B cell (primary cell): ENCODE results near the gene DMXL1. TPM values are rescaled to one million over a fixed set of nuclear protein-coding genes. Genes with fewer than 3 reads are reported as not detected.

ENCODE experiments used
- ATAC-seq: fragments of 200-7000 bp; cut with Tn5 transposase; one replicate; pipeline ENCODE4 v1.10.0; 2021; ENCODE audit warnings: low read depth, mild to moderate bottlenecking, moderate number of reproducible peaks, moderate library complexity
- CTCF ChIA-PET: fragments of 350-600 bp; sonication (Branson Sonifier 250); formaldehyde crosslinking; loops from one replicate; lab custom pipeline; 2021; ENCODE audit warnings: antibody characterized with exemption, inconsistent platforms; lab: Charles Lee
- POLR2A ChIA-PET: fragments of 350-600 bp; sonication (Branson Sonifier 250); formaldehyde crosslinking; loops from one replicate; lab custom pipeline; 2021; ENCODE audit warnings: antibody characterized with exemption; lab: Charles Lee
- DNase-seq: peaks from one replicate; pipeline ENCODE4 v3.0.0; 2013
- H2AFZ ChIP-seq: 2 replicates; pipeline ENCODE4 v1.6.1; 2012; ENCODE audit warnings: mild to moderate bottlenecking, low read depth, low read length; ENCODE audit not compliant: insufficient read depth, poor library complexity, severe bottlenecking
- H3K27ac ChIP-seq, 2 donors: 1 replicate in 1 of 2; 2 replicates in 1 of 2; pipeline ENCODE4 v1.5.1; 2012 to 2013; ENCODE audit warnings: low read length in 2 of 2, mild to moderate bottlenecking in 2 of 2, moderate library complexity in 1 of 2
- H3K27me3 ChIP-seq, 4 experiments: fragments of 200-600 bp in 1 of 4; sonication (generic) in 1 of 4; replicated peaks in 1 of 4; 1 replicate in 2 of 4; 2 replicates in 2 of 4; pipeline versions ENCODE4 v1.6.1 to v1.7.0; 2013 to 2016; ENCODE audit warnings: low read length in 3 of 4, mild to moderate bottlenecking in 2 of 4, mixed read lengths in 1 of 4, moderate library complexity in 1 of 4; ENCODE audit not compliant: insufficient read depth in 4 of 4, control insufficient read depth in 3 of 4; ENCODE audit errors: control extremely low read depth in 1 of 4
- H3K36me3 ChIP-seq, 2 experiments: replicated peaks in 1 of 2; 1 replicate in 1 of 2; 2 replicates in 1 of 2; pipeline versions ENCODE4 v1.6.1 to v1.7.1; 2013; ENCODE audit warnings: low read length in 1 of 2; ENCODE audit not compliant: insufficient read depth in 2 of 2, control insufficient read depth in 1 of 2; ENCODE audit errors: control extremely low read depth in 1 of 2, extremely low read depth in 1 of 2
- H3K4me1 ChIP-seq, 2 donors: fragments of 200-600 bp in 1 of 2; sonication (generic) in 1 of 2; 1 replicate in 1 of 2; 2 replicates in 1 of 2; pipeline versions ENCODE4 v1.5.1 to v1.6.1; 2013 to 2017; ENCODE audit warnings: low read length in 2 of 2; ENCODE audit not compliant: control insufficient read depth in 2 of 2, insufficient read depth in 2 of 2
- H3K4me2 ChIP-seq: replicated peaks from 2 replicates; pipeline ENCODE3; 2012; ENCODE audit warnings: mild to moderate bottlenecking, low read depth, low read length; ENCODE audit not compliant: poor library complexity, severe bottlenecking
- H3K4me3 ChIP-seq, 5 experiments: fragments of 200-600 bp in 1 of 5; sonication (generic) in 1 of 5; 1 replicate in 3 of 5; 2 replicates in 2 of 5; pipeline versions ENCODE4 v1.5.1 to v1.7.0; 2011 to 2016; ENCODE audit warnings: low read length in 4 of 5, mild to moderate bottlenecking in 4 of 5, low read depth in 2 of 5, control low read depth in 1 of 5, moderate library complexity in 1 of 5; ENCODE audit not compliant: insufficient read depth in 1 of 5; ENCODE audit errors: control extremely low read depth in 1 of 5, extremely low read depth in 1 of 5
- H3K79me2 ChIP-seq: fragments of 200-600 bp; sonication (generic); one replicate; pipeline ENCODE4 v1.6.0; 2016; ENCODE audit warnings: low read length; ENCODE audit not compliant: control insufficient read depth, insufficient read depth
- H3K9ac ChIP-seq: fragments of 200-600 bp; sonication (generic); 2 replicates; pipeline ENCODE4 v1.6.1; 2017; ENCODE audit warnings: mild to moderate bottlenecking, low read length, moderate library complexity
- H3K9me3 ChIP-seq, 3 donors: one replicate each; pipeline versions ENCODE4 v1.6.1 to v1.7.1; 2013; ENCODE audit warnings: low read length in 2 of 3; ENCODE audit not compliant: control insufficient read depth in 2 of 3, insufficient read depth in 1 of 3; ENCODE audit errors: control extremely low read depth in 1 of 3
- H4K20me1 ChIP-seq: 2 replicates; pipeline ENCODE4 v1.6.0; 2012; ENCODE audit warnings: mild to moderate bottlenecking, low read length; ENCODE audit not compliant: insufficient read depth, control insufficient read depth, poor library complexity, severe bottlenecking
- H3K27ac Mint-ChIP-seq: one replicate; pipeline ENCODE4 v1.8.0; 2021; ENCODE audit warnings: mixed read lengths
- H3K27me3 Mint-ChIP-seq: one replicate; pipeline ENCODE4 v1.8.0; 2021; ENCODE audit warnings: mixed read lengths
- H3K4me1 Mint-ChIP-seq: one replicate; pipeline ENCODE4 v1.8.0; 2021; ENCODE audit warnings: mixed read lengths
- H3K4me3 Mint-ChIP-seq: one replicate; pipeline ENCODE4 v1.8.0; 2021; ENCODE audit warnings: mixed read lengths
- H3K9me3 Mint-ChIP-seq: one replicate; pipeline ENCODE4 v1.8.0; 2022; ENCODE audit warnings: mixed read lengths; ENCODE audit not compliant: insufficient read depth
- EZH2 ChIP-seq: IDR thresholded peaks from 2 replicates; pipeline ENCODE4 v1.6.1; 2012; ENCODE audit warnings: borderline replicate concordance, low read depth, mild to moderate bottlenecking, moderate library complexity, low read length; ENCODE audit not compliant: insufficient read depth, poor library complexity, severe bottlenecking
- WGBS: methylation state at CpG from one replicate; pipeline ENCODE4 v1.1.5; 2013; ENCODE audit warnings: missing lambda C conversion rate; ENCODE audit not compliant: insufficient coverage; 5-methylcytosine and 5-hydroxymethylcytosine counted together
- intact Hi-C: fragments of 100-400 bp; cut with micrococcal nuclease; formaldehyde crosslinking; loops from one replicate; pipeline ENCODE4 v1.10.0; 2022
- polyA plus RNA-seq: library from polyadenylated mRNA; depleted of rRNA; stranded (reverse); fragments of >200 nt; gene quantifications from 2 replicates; pipeline ENCODE4 v1.2.3, GENCODE V29; 2012
- total RNA-seq, 2 donors: library from RNA; stranded (reverse); fragments of 120-200 nt in 1 of 2; gene quantifications; 1 replicate in 1 of 2; 2 replicates in 1 of 2; pipeline versions ENCODE4 v1.2.3 to v1.2.4, GENCODE V29; 2013 to 2022
- TF ChIP-seq, protein P1 (sequence below): fragments of 200-600 bp; IDR thresholded peaks from one replicate; pipeline ENCODE4 v1.8.0; 2022; ENCODE audit warnings: antibody characterized with exemption, mild to moderate bottlenecking

The DMXL1 gene
- total and polyA plus RNA-seq, 2 donors (not counting 1 experiment from before 2014, with no cell fraction given): 37.9 to 129 TPM

DNA sequence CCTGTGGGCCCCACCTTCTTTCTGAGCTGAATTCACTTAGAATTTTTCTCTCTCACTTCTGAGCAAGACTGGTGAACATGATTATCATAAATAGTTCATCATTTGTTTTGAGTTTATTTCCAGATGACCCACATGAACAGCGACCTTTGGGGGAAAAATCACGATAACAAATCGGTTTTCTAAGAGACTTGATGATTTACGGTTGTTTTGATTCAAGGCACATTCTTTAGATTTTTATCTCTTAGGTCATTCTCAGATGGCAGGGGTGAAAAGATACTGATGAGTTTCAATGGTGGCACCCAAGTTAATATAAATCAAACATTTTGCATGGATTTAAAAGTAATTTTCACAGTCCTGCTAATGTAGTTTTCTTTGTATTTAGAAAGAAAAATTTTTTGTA is 95.1 kb downstream of the DMXL1 start:
- Histone ChIP-seq H3K9ac (no peak overlapping the region), H2AFZ (no peak overlapping the region), H3K79me2 (no peaks in the 10 kb centered on the region), H3K36me3 (peaks cover 0 to 50% of the 10 kb centered on the region in 2 experiments), H3K27ac (no peak overlapping the region), H3K4me3 (no peak overlapping the region), H4K20me1 (no peaks in the 10 kb centered on the region), H3K4me1 (no peaks in the 10 kb centered on the region), H3K9me3 (no peaks in the 10 kb centered on the region), H3K4me2 (no peak overlapping the region), H3K27me3 (no peaks in the 10 kb centered on the region)
- Mint-ChIP-seq H3K9me3 (no peaks in the 10 kb centered on the region), H3K4me3 (no peak overlapping the region), H3K27me3 (no peaks in the 10 kb centered on the region), H3K27ac (no peak overlapping the region), H3K4me1 (peaks cover 2% of the 10 kb centered on the region)
- intact Hi-C loops: no loop called here
- ChIA-PET CTCF (interaction anchor here (0.6 kb wide), 1 partner anchor 43 kb away, joined by 3 read pairs; no protein-coding TSS in a partner anchor), POLR2A (no interaction called here)
- DNase-seq: no peak
- no CpG with 5 or more reads among the region's 4 CpGs for WGBS
- ATAC-seq: no peak
- TF ChIP-seq, protein P1, sequence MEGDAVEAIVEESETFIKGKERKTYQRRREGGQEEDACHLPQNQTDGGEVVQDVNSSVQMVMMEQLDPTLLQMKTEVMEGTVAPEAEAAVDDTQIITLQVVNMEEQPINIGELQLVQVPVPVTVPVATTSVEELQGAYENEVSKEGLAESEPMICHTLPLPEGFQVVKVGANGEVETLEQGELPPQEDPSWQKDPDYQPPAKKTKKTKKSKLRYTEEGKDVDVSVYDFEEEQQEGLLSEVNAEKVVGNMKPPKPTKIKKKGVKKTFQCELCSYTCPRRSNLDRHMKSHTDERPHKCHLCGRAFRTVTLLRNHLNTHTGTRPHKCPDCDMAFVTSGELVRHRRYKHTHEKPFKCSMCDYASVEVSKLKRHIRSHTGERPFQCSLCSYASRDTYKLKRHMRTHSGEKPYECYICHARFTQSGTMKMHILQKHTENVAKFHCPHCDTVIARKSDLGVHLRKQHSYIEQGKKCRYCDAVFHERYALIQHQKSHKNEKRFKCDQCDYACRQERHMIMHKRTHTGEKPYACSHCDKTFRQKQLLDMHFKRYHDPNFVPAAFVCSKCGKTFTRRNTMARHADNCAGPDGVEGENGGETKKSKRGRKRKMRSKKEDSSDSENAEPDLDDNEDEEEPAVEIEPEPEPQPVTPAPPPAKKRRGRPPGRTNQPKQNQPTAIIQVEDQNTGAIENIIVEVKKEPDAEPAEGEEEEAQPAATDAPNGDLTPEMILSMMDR: no peak
- no peak for TF ChIP-seq EZH2

- H3K27me3 Mint-ChIP-seq: no peaks in the 10 kb centered on the region
- H2AFZ ChIP-seq: no peak overlapping the region
- ATAC-seq (no peak), DNase-seq (no peak)
- no peak overlapping the region for H3K9ac ChIP-seq
- H3K27me3 ChIP-seq: no peaks in the 10 kb centered on the region
- H3K79me2 ChIP-seq: no peaks in the 10 kb centered on the region
- H3K9me3 ChIP-seq: no peaks in the 10 kb centered on the region
- H3K4me2 ChIP-seq: no peak overlapping the region
- H3K9me3 Mint-ChIP-seq: no peaks in the 10 kb centered on the region
- intact Hi-C loops: no loop called here
- H3K4me3 Mint-ChIP-seq: no peak overlapping the region
- H3K27ac ChIP-seq: no peak overlapping the region
- CTCF ChIA-PET: no interaction called here
- POLR2A ChIA-PET: no interaction called here
- no peaks in the 10 kb centered on the region for H3K4me1 ChIP-seq
- TF ChIP-seq, protein P1: no peak
- no peak for TF ChIP-seq EZH2
- no peaks in the 10 kb centered on the region for H4K20me1 ChIP-seq
- no peak overlapping the region for H3K27ac Mint-ChIP-seq
- H3K36me3 ChIP-seq: peaks cover 0 to 52% of the 10 kb centered on the region in 2 experiments
- WGBS: no CpG with 5 or more reads among the region's 1 CpG
- peaks cover 5% of the 10 kb centered on the region for H3K4me1 Mint-ChIP-seq
- no peak overlapping the region for H3K4me3 ChIP-seq
Observed at GRCh38 chr5:119168401-119168800, 97.5 kb downstream of the DMXL1 start.
